ENCODE results near the gene OSBPL7. TPM values are rescaled to one million over a fixed set of nuclear protein-coding genes. Genes with fewer than 3 reads are reported as not detected.
A peak's percentile ranks its signal among the peaks of the same experiment; 100 is the strongest.

Gene OSBPL7
- total and polyA plus RNA-seq, 9 donors, result 6.1 to 18.0 (median 12.3) TPM

GRCh38 chr17:47785538-47786123 is 36.0 kb downstream of the OSBPL7 start:
- TF ChIP-seq POLR2A (IDR thresholded peaks at IDR 0.05), result no peak
- TF ChIP-seq EP300 (IDR thresholded peaks at IDR 0.05), result no peak
- TF ChIP-seq, protein P1, sequence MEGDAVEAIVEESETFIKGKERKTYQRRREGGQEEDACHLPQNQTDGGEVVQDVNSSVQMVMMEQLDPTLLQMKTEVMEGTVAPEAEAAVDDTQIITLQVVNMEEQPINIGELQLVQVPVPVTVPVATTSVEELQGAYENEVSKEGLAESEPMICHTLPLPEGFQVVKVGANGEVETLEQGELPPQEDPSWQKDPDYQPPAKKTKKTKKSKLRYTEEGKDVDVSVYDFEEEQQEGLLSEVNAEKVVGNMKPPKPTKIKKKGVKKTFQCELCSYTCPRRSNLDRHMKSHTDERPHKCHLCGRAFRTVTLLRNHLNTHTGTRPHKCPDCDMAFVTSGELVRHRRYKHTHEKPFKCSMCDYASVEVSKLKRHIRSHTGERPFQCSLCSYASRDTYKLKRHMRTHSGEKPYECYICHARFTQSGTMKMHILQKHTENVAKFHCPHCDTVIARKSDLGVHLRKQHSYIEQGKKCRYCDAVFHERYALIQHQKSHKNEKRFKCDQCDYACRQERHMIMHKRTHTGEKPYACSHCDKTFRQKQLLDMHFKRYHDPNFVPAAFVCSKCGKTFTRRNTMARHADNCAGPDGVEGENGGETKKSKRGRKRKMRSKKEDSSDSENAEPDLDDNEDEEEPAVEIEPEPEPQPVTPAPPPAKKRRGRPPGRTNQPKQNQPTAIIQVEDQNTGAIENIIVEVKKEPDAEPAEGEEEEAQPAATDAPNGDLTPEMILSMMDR (IDR thresholded peaks at IDR 0.05), result no peak
- H3K27ac ChIP-seq, result no peak overlapping the region
- H3K9me3 ChIP-seq, result no peaks in the 10 kb centered on the region
- H3K27me3 ChIP-seq, result no peaks in the 10 kb centered on the region
- DNase-seq, result no peak
- H3K36me3 ChIP-seq, result no peaks in the 10 kb centered on the region
- 33 to 37% (median 36%) methylated on average over 5 of the region's 5 CpGs for WGBS, 3 donors
- H3K4me1 ChIP-seq (ENCODE audit: insufficient read depth), result peaks cover 2% of the 10 kb centered on the region
- H3K4me3 ChIP-seq, result no peak overlapping the region
- intact Hi-C loops (cut with DNase I), result no loop called here

DNA sequence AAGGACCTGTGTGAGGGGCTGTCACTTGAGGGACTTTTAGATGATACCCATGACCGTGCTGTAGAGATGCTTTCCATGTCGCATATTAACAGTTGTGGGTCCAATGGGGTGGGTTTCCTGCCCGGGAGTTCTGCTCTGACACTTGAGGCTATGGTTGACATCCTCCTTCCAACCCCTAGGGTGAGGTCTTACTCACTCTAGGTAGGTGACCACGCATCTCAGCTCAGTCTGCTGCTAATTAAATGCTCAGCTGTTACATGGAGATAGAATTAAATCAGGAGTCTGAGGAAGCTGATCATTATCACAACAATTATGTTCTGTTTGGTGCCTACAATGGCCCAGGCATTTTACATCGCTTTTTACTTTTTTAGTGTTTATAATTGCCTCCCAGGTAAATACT is 40.2 kb downstream of the OSBPL7 start:
- 64 to 70% (median 66%) methylated on average over 5 of the region's 5 CpGs for WGBS, 3 donors
- Histone ChIP-seq H3K36me3 (no peaks in the 10 kb centered on the region), H3K4me3 (no peak overlapping the region), H3K4me1 (ENCODE audit: insufficient read depth) (no peaks in the 10 kb centered on the region), H3K9me3 (no peaks in the 10 kb centered on the region), H3K27me3 (no peaks in the 10 kb centered on the region), H3K27ac (no peak overlapping the region)
- TF ChIP-seq POLR2A (IDR thresholded peaks at IDR 0.05) (no peak), EP300 (IDR thresholded peaks at IDR 0.05) (no peak)
- TF ChIP-seq, protein P1 (IDR thresholded peaks at IDR 0.05), result no peak
- DNase-seq, result no peak
- intact Hi-C loops (cut with DNase I), result no loop called here

GRCh38 chr17:47778184-47778635 is 43.4 kb downstream of the OSBPL7 start:
- WGBS, 3 donors, result 18 to 24% (median 22%) methylated on average over 29 to 45 of the region's 45 CpGs
- H3K4me3 ChIP-seq, result no peak overlapping the region
- H3K27me3 ChIP-seq, result no peaks in the 10 kb centered on the region
- H3K4me1 ChIP-seq (ENCODE audit: insufficient read depth), result no peaks in the 10 kb centered on the region
- H3K9me3 ChIP-seq, result no peaks in the 10 kb centered on the region
- intact Hi-C loops (cut with DNase I), result no loop called here
- TF ChIP-seq, protein P1 (IDR thresholded peaks at IDR 0.05), result no peak
- TF ChIP-seq POLR2A (IDR thresholded peaks at IDR 0.05), result no peak
- no peak for TF ChIP-seq EP300 (IDR thresholded peaks at IDR 0.05)
- no peaks in the 10 kb centered on the region for H3K36me3 ChIP-seq
- no peak for DNase-seq
- H3K27ac ChIP-seq, result no peak overlapping the region

- H3K4me3 ChIP-seq, result no peak overlapping the region
- H3K36me3 ChIP-seq, result no peaks in the 10 kb centered on the region
- H3K4me1 ChIP-seq (ENCODE audit: insufficient read depth), result no peaks in the 10 kb centered on the region
- no peak overlapping the region for H3K27ac ChIP-seq
- DNase-seq, result no peak
- H3K9me3 ChIP-seq, result peaks cover 0 to 7% of the 10 kb centered on the region in 2 donors
- TF ChIP-seq POLR2A (IDR thresholded peaks at IDR 0.05), result no peak
- no peak for TF ChIP-seq EP300 (IDR thresholded peaks at IDR 0.05)
- TF ChIP-seq, protein P1 (IDR thresholded peaks at IDR 0.05), result peak in 1 of 3 donors; percentile 40
- intact Hi-C loops (cut with DNase I), result no loop called here
- WGBS, 3 donors, result 42 to 46% (median 44%) methylated on average over 14 of the region's 14 CpGs
- H3K27me3 ChIP-seq, result no peaks in the 10 kb centered on the region
Observed at GRCh38 chr17:47776330-47777197, 45.0 kb downstream of the OSBPL7 start.
